D341Med (cell line): ENCODE results near the gene ADAM33.

Source experiments
- DNase-seq: peaks from one replicate; pipeline ENCODE4 v3.0.0; 2012; ENCODE audit warnings: low spot score

The ADAM33 gene

DNA sequence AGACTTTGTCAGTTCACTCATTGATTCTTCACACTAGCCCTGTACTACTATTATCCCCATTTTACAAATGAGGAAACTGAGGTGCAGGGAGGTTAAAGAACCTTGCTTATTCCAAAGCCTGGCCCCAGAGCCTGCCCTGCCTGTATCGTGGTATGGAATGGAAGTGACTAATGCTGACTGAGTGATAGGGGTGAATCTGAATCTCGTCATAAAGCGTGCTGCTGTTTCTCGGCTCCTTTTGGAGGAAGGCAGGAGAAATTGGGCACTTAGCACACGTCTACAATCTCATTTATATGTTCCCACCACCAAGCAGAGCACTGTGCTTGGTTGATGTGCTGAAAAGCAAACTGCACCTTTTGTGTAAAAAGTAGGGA lies 35.8 kb downstream of the ADAM33 start:
- no peak for DNase-seq

DNA sequence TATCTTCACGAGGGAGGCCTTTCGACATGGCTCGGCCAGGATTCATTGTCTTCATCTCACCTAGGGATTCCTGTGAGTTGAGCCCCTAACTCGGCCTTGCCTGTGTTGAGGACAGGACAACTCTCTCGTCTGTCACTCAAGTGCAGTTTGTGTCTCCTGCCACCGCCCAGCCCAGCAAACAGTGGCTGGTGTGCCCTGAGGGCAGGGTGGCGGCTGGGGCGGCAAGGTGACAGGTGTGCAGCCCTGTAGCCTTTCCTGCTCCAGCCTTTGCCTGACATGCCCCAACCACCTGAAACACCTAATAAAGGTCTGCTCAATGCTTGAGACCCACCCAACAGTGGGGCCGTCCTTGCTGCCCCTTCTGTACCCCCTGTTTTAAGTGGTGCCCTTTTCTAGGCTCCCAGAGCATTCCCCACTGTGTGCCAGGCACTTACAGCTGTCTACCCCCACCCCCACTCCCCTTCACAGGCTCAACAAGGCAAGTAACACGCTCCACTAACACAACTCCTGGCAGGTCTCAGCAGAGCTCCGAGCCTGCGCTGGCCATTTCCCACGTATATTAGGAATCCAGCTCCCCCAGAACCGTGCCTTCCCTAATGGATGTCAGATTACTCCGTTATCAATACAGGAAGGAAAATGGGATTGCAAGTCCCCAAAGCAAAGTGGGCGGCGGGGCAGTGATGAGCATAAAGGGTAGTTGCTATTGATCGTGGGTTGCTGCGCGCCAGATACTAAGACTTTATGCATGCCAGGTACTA lies 36.3 kb downstream of the ADAM33 start:
- DNase-seq: no peak

DNA sequence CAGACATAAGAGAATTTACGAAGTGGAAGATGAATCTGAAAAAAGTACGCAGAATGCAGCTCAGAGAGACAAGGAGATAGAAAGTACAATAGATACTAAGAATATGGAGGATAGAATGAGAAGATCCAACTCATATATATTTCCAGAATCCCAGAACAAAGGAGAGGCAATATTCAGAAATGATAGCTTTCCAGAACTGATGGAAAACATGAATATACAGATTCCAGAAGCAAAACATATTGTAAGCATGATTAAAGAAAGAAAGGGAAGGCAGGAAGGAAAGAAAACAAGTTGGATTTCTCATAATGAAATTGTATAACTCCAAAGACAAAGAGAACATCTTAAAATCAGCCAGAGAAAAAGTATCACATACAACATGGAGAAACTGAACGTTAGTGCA lies 41.6 kb downstream of the ADAM33 start:
- no peak for DNase-seq

DNA sequence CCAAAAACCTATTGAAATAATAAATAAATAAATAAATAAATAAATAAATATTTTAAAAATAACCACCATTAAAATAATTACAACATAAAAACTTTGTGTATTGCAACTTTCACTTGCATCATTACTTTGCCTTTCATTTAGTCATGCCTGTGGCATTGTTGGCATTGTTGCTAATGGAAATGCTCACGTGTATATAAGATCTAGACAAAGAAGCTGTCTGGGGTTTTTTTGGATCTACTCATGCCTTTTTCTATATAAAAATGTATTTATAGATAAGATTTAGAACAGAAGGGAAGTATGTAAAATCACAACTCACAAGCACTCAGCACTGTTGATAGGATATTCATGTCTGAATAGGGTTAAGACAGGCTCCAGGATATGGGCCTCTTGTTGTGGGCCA lies 46.5 kb downstream of the ADAM33 start:
- DNase-seq: no peak

DNA sequence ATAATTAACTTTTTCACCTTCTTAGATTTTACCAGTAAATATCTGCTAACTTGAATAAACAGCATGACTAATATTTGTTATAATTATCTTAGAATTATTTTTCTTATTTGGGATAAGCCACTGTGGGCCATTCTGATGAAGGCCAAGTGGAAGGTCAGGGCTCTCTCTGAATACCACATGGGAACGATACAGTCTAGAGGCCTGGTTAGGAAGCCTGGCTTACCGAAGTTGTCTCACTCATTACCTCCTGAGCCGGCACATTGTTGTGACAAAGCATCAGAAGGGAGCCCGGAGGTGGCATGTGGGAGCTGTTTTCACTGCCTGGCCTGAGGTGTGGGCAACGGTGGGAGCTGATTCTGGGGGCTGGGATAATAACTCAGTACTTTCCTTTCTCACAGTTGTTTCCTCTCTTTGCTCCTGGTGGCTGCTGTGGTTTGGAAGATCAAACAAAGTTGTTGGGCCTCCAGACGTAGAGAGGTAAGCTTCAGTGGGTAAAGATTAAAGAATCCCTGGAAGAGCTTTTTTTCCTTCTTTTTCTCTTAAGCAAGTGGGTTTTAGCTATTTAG lies 47.8 kb downstream of the ADAM33 start:
- no peak for DNase-seq

DNA sequence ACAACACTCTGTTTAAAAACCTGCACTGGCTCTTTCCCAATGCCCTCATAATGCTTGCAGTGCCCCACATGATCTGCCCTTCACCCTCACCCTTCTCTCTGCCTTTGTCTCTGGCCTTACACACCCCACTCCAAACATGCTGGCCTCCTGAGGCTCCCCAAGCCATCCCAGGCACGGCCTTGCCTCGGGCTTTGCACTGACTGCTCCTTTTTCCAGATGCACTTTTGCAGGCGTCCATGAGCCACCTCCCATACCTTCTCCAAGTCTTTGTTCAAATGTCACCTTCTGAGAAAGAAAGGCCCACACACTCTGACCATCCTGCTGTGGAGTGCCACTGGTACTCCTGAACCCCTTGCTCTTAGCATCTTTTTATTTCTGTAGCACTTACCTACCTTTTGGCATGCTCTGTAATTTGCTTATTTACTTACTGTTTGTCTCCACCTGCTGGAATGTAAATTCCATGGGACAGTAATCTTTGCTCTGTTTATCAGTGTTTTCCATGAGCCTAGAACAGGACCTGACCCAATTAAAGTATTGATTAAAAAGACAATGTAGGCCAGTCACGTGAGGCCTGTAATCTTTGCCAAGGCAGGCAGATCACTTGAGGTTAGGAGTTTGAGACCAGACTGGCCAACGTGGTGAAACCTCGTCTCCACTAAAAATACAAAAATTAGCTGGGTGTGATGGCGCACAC lies 49.4 kb downstream of the ADAM33 start:
- no peak for DNase-seq

DNA sequence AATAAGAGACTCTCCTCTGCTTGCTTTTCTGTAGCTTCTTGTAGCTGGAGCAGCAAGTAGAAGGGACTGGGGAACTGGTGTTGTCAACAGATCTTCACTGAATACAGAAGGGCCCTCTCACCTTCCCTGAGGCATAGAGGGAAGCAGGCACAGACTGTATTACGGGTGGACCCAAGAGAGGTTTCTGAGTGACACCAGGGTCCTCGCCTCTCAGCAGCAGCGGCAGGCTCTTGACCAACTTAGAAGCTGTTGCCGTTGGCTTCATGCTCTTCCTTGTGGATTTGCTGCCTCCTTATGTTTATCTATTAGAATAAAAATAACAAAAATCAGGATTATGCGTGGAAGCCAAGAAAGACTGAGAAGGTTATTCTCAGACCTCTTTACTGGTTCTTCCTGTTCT lies 50.3 kb downstream of the ADAM33 start:
- DNase-seq: no peak

DNA sequence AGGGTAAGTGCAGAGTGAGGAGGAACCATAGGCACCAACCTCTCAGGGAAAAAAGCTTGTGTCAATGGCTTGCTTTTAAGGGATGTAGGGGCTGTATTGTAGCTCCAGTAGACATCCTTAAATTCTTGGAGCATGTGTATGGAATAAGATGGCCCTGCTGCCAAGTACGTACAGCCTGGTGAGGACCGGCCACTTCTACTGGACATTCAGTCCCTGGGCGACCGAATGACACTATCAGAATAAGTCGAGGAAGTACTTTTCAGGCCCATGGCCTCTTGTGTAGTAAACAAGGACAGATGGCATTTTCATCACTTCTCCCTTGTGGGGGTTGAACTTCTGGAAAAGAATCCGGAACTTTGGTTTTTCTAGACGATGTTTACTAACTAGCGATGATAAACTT lies 51.4 kb downstream of the ADAM33 start:
- DNase-seq: no peak

DNA sequence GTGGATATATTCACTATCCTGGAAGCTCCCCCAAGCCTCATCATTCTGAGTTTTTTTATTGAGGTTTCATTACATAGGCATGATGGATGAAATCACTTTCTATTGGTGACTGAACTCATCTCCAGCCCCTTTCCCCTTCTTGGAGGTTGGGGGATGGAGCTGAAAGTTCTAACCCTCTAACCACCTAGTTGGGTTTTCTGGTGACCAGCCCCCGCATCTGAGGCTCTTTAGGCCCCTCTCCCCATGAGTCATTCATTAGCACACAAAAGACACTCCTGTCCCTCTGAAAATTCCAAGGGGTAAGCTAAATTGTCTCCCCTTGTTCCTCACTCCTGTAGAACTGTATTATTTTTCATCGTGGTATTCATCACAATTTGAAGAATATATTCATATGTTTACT lies 51.9 kb downstream of the ADAM33 start:
- DNase-seq: no peak

DNA sequence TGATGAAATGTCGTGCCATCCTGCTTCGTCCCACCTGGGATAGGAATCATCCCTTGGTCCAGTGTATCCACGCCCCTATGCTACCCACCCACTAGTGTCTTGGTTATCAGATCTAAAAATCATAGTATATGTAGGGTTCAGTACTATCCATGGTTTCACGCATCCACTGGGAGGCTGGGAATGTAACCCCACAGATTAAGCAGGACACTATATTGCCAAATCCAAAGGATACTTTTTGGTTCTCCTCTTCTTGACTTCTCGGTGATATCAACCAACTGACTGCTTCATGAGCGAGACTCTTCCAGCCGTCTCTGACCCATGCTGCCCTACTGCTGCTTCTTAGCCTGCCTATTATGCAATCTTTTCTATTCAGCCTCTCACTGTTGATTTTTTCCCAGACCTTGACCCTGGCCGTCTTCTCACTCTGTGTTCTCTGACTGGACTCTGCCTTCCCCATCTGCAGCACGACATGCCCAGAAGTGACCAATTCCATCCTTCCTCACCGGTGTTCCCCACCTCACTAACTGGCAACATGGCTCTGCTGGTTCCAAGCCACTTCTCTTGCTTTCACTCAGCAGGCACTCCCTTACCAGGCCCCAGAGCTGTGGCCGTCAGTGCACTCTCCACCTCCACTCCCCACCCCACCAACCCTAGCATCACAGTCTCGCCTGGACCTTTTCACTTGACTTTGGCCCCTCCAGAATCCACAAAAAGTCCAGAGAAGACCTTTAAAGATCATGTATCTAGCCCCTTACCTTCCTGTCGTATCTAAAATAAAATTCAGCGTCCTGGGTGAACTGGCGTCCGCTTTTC lies 53.1 kb downstream of the ADAM33 start:
- DNase-seq: no peak

DNA sequence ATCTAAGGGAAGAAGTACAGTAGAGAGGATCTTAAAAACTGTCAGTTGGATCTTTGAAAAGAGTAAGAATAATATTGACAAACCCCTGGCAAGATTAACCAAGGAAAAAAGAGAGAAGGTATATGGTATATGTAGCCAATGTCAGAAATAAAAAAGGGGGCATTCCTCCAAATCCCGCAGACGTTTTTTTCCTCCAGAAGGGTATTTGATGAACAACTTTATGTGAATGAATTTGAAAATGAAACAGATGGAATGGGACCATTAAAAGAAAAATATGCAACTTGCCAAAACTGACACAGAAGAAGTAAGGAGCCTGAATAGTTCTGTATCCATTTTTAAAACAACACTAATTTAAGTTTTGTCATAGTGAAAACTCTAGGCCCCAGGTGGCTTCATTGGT lies 54.3 kb downstream of the ADAM33 start:
- no peak for DNase-seq

DNA sequence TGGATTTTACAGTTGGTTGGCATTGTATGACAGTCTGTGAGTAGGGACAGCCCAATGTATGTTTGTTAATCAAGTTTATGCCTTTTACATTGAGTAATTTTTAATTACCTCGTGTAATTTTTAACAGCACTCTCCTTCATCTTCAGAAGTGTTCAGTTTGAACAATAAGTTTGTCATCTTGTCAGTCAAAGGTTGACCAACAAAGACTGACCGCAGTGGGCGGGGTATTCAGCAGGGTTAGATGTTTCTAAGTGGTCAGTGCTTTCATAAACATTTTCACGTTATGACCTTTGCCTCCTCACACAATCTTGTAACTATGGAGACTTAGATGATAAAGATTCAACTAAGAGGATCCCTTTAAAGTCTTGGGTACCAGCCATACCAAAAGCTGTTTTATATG lies 59.4 kb downstream of the ADAM33 start:
- DNase-seq: no peak

DNA sequence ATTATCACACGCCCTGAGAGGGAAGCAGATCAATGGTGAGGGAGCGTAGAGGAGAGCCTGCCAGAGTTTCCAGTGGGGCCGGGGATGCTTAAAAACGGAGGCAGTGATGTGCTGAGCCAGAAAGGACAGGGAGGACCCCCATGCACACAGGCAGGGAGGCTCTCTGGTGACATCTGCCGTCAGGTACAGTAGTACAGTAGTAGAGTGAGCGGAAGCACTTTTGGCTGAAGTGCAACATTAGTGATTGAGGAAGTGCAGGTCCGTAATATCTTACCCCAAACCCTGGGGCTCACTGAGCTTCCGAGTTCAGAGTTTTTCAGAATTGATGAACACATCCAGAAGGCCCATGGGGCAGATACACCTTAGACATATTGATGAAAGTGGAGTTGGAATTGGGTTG lies 60.7 kb downstream of the ADAM33 start:
- DNase-seq: no peak
